Measurements from ENCODE around the gene PLGRKT. TPM values are rescaled to one million over a fixed set of nuclear protein-coding genes. Genes with fewer than 3 reads are reported as not detected.
"Not testable (repeated sequence)": the region's sequence is repeated elsewhere in the genome, so short reads cannot be mapped to it uniquely, and the experiment has no call there.

Gene PLGRKT
- total RNA-seq, 1 experiment from 2014 or later = 53.1 TPM

- not testable (repeated sequence) for H2AFZ ChIP-seq (ENCODE audit: low read length); H3K27ac ChIP-seq (ENCODE audit: low read length)
Measured at GRCh38 chr9:5433841-5434810, 3.6 kb downstream of the PLGRKT start.

GRCh38 chr9:5433328-5433727, 4.4 kb downstream of the PLGRKT start:
- not testable (repeated sequence) for H3K9me3 ChIP-seq (ENCODE audit: low read length); H3K9me2 ChIP-seq (replicated peaks; ENCODE audit: insufficient read depth, low read length); H3K27me3 ChIP-seq (ENCODE audit: low read length); H3K27ac ChIP-seq (ENCODE audit: low read length); H3K4me3 ChIP-seq (ENCODE audit: low read length); DNase-seq; H2AFZ ChIP-seq (ENCODE audit: low read length); H3K4me2 ChIP-seq (ENCODE audit: low read depth, low read length, poor library complexity, severe bottlenecking); H3K9ac ChIP-seq (ENCODE audit: low read length); H4K20me1 ChIP-seq (ENCODE audit: insufficient read depth, low read depth, low read length)
- peaks cover 15% of the 10 kb centered on the region for H3K79me2 ChIP-seq (ENCODE audit: low read length)
- H3K4me1 ChIP-seq (ENCODE audit: low read length) = peaks cover 11% of the 10 kb centered on the region
- peaks cover 14% of the 10 kb centered on the region for H3K36me3 ChIP-seq (ENCODE audit: insufficient read depth, low read length)

More at GRCh38 chr9:5433841-5434810, 3.6 kb downstream of the PLGRKT start:
- H3K36me3 ChIP-seq (ENCODE audit: insufficient read depth, low read length) = peaks cover 14% of the 10 kb centered on the region
- not testable (repeated sequence) for H3K4me2 ChIP-seq (ENCODE audit: low read depth, low read length, poor library complexity, severe bottlenecking); DNase-seq; H3K9me3 ChIP-seq (ENCODE audit: low read length); H3K27me3 ChIP-seq (ENCODE audit: low read length); H3K4me3 ChIP-seq (ENCODE audit: low read length); H3K9me2 ChIP-seq (replicated peaks; ENCODE audit: insufficient read depth, low read length); H4K20me1 ChIP-seq (ENCODE audit: insufficient read depth, low read depth, low read length); H3K9ac ChIP-seq (ENCODE audit: low read length)
- H3K4me1 ChIP-seq (ENCODE audit: low read length) = peaks cover 19% of the 10 kb centered on the region
- H3K79me2 ChIP-seq (ENCODE audit: low read length) = peaks cover 15% of the 10 kb centered on the region

- DNase-seq; H3K27ac ChIP-seq (ENCODE audit: low read length): not testable (repeated sequence)
Measured at GRCh38 chr9:5432890-5433289, 4.8 kb downstream of the PLGRKT start.

GRCh38 chr9:5430912-5431311, 6.8 kb downstream of the PLGRKT start:
- no peak overlapping the region for H3K4me3 ChIP-seq (ENCODE audit: low read length)
- no peak overlapping the region for H3K4me2 ChIP-seq (ENCODE audit: low read depth, low read length, poor library complexity, severe bottlenecking)
- no peak overlapping the region for H3K9ac ChIP-seq (ENCODE audit: low read length)
- no peaks in the 10 kb centered on the region for H3K9me2 ChIP-seq (replicated peaks; ENCODE audit: insufficient read depth, low read length)
- no peaks in the 10 kb centered on the region for H4K20me1 ChIP-seq (ENCODE audit: insufficient read depth, low read depth, low read length)
- no peak overlapping the region for H2AFZ ChIP-seq (ENCODE audit: low read length)
- H3K27me3 ChIP-seq (ENCODE audit: low read length) = no peaks in the 10 kb centered on the region
- no peak for DNase-seq
- 0 out of 2 replicates have a peak, but pooled peaks cover 4% of the 10 kb centered on the region for H3K79me2 ChIP-seq (ENCODE audit: low read length)
- H3K9me3 ChIP-seq (ENCODE audit: low read length) = no peaks in the 10 kb centered on the region; the same call in 1 of the 2 replicates
- H3K27ac ChIP-seq (ENCODE audit: low read length) = no peak overlapping the region
- H3K4me1 ChIP-seq (ENCODE audit: low read length) = no peaks in the 10 kb centered on the region
- H3K36me3 ChIP-seq (ENCODE audit: insufficient read depth, low read length) = peaks cover 8% of the 10 kb centered on the region

More at GRCh38 chr9:5432890-5433289, 4.8 kb downstream of the PLGRKT start:
- H3K4me3 ChIP-seq (ENCODE audit: low read length); H3K4me1 ChIP-seq (ENCODE audit: low read length); H2AFZ ChIP-seq (ENCODE audit: low read length); H3K4me2 ChIP-seq (ENCODE audit: low read depth, low read length, poor library complexity, severe bottlenecking); H4K20me1 ChIP-seq (ENCODE audit: insufficient read depth, low read depth, low read length); H3K9ac ChIP-seq (ENCODE audit: low read length); H3K9me2 ChIP-seq (replicated peaks; ENCODE audit: insufficient read depth, low read length); H3K27me3 ChIP-seq (ENCODE audit: low read length); H3K9me3 ChIP-seq (ENCODE audit: low read length): not testable (repeated sequence)
- Histone ChIP-seq H3K79me2 (ENCODE audit: low read length) (peaks cover 15% of the 10 kb centered on the region), H3K36me3 (ENCODE audit: insufficient read depth, low read length) (peaks cover 14% of the 10 kb centered on the region)

- no peaks in the 10 kb centered on the region for H3K27me3 ChIP-seq (ENCODE audit: low read length)
- no peaks in the 10 kb centered on the region for H4K20me1 ChIP-seq (ENCODE audit: insufficient read depth, low read depth, low read length)
- no peak overlapping the region for H3K27ac ChIP-seq (ENCODE audit: low read length)
- no peak overlapping the region for H3K4me3 ChIP-seq (ENCODE audit: low read length)
- H3K79me2 ChIP-seq (ENCODE audit: low read length) = no peaks in the 10 kb centered on the region
- no peak overlapping the region for H2AFZ ChIP-seq (ENCODE audit: low read length)
- no peaks in the 10 kb centered on the region for H3K36me3 ChIP-seq (ENCODE audit: insufficient read depth, low read length)
- H3K4me2 ChIP-seq (ENCODE audit: low read depth, low read length, poor library complexity, severe bottlenecking) = no peak overlapping the region
- H3K9me3 ChIP-seq (ENCODE audit: low read length) = no peaks in the 10 kb centered on the region
- H3K9me2 ChIP-seq (replicated peaks; ENCODE audit: insufficient read depth, low read length) = no peaks in the 10 kb centered on the region
- no peaks in the 10 kb centered on the region for H3K4me1 ChIP-seq (ENCODE audit: low read length)
- DNase-seq = no peak
- H3K9ac ChIP-seq (ENCODE audit: low read length) = no peak overlapping the region
Measured at GRCh38 chr9:5429873-5430564, 7.7 kb downstream of the PLGRKT start.

- Histone ChIP-seq H3K36me3 (ENCODE audit: insufficient read depth, low read length) (no peaks in the 10 kb centered on the region), H3K79me2 (ENCODE audit: low read length) (no peaks in the 10 kb centered on the region)
Measured at GRCh38 chr9:5428794-5429528, 8.8 kb downstream of the PLGRKT start.

GRCh38 chr9:5428172-5428571, 9.6 kb downstream of the PLGRKT start:
- no peaks in the 10 kb centered on the region for H4K20me1 ChIP-seq (ENCODE audit: insufficient read depth, low read depth, low read length)
- H3K27ac ChIP-seq (ENCODE audit: low read length) = no peak overlapping the region
- H3K9me3 ChIP-seq (ENCODE audit: low read length) = no peaks in the 10 kb centered on the region
- H3K9ac ChIP-seq (ENCODE audit: low read length) = no peak overlapping the region
- no peaks in the 10 kb centered on the region for H3K36me3 ChIP-seq (ENCODE audit: insufficient read depth, low read length)
- no peak overlapping the region for H3K4me2 ChIP-seq (ENCODE audit: low read depth, low read length, poor library complexity, severe bottlenecking)
- H3K27me3 ChIP-seq (ENCODE audit: low read length) = no peaks in the 10 kb centered on the region
- DNase-seq = no peak
- no peak overlapping the region for H3K4me3 ChIP-seq (ENCODE audit: low read length)
- no peaks in the 10 kb centered on the region for H3K9me2 ChIP-seq (replicated peaks; ENCODE audit: insufficient read depth, low read length)
- H3K79me2 ChIP-seq (ENCODE audit: low read length) = no peaks in the 10 kb centered on the region
- no peak overlapping the region for H2AFZ ChIP-seq (ENCODE audit: low read length)
- H3K4me1 ChIP-seq (ENCODE audit: low read length) = no peaks in the 10 kb centered on the region

More at GRCh38 chr9:5428794-5429528, 8.8 kb downstream of the PLGRKT start:
- no peak for DNase-seq
- Histone ChIP-seq H3K9ac (ENCODE audit: low read length) (no peak overlapping the region), H3K4me2 (ENCODE audit: low read depth, low read length, poor library complexity, severe bottlenecking) (no peak overlapping the region), H4K20me1 (ENCODE audit: insufficient read depth, low read depth, low read length) (no peaks in the 10 kb centered on the region), H3K4me1 (ENCODE audit: low read length) (no peaks in the 10 kb centered on the region), H3K9me2 (replicated peaks; ENCODE audit: insufficient read depth, low read length) (no peaks in the 10 kb centered on the region), H3K9me3 (ENCODE audit: low read length) (no peaks in the 10 kb centered on the region), H3K4me3 (ENCODE audit: low read length) (no peak overlapping the region), H3K27ac (ENCODE audit: low read length) (no peak overlapping the region), H2AFZ (ENCODE audit: low read length) (no peak overlapping the region), H3K27me3 (ENCODE audit: low read length) (no peaks in the 10 kb centered on the region)
